SK-N-SH (cell line): ENCODE data around the gene PBX1.

Experiments used
- CHD2 ChIP-seq: fragments of 150-350 bp; IDR thresholded peaks from 2 replicates; pipeline ENCODE4 v1.6.1; 2018; ENCODE audit warnings: low read length; ENCODE audit not compliant: partially characterized antibody
- ELF1 ChIP-seq: IDR thresholded peaks from 2 replicates; pipeline ENCODE4 v1.4.0; 2012
- EZH2phosphoT487 ChIP-seq: fragments of 200-600 bp; sonication (generic); IDR thresholded peaks from 2 replicates; pipeline ENCODE4 v1.6.1; 2017; ENCODE audit warnings: low read depth, mixed run types, mild to moderate bottlenecking, antibody characterized with exemption, moderate library complexity, borderline replicate concordance

- TF ChIP-seq EZH2phosphoT487 (no peak), CHD2 (no peak), ELF1 (no peak)
Measured at GRCh38 chr1:164687777-164688176, 128.8 kb downstream of the PBX1 start.
